ENCODE measurements around the gene AKAP17A. TPM values are rescaled to one million over a fixed set of nuclear protein-coding genes. Genes with fewer than 3 reads are reported as not detected.
"Not testable (repeated sequence)": the region's sequence is repeated elsewhere in the genome, so short reads cannot be mapped to it uniquely, and the experiment has no call there.

The AKAP17A gene
- total and polyA plus RNA-seq, 2 donors (not counting 1 experiment from before 2014, with no cell fraction given) = 9.3 to 17.8 TPM

DNA sequence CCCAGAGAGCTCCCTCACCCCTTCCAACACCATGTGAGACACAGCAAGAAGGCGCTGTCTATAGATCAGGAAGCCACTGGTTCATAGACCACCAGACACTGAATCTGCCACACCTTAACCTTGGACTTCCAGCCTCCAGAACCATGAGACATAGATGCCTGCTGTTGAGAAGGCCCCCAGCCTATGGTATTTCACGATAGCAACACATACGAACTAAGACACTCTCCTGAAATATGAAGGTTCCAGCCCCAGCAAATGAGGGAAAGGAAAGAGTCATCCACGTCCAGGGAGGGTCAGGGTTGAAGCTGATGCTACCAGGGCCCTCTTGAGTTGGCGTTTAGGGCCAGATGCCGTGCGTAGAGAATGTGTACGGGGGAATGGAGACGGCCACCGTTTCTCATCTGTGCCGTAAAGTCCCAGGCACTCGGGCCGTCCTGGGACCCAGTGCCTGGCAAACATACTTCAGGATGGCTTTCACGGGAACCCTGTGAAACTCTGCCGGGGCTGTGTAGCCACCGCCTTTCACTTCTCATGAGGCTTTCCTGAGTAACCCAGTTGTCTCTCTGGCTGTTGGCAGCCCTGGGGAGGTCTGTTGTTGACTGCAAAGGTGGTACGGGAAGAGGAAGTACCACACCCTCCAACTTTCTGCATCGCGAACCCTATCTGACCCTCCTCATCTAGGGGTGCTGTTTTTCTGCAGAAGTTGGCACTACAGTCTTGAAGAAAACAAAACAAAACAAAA is 36.8 kb upstream of the AKAP17A start:
- Histone ChIP-seq H4K20me1 (ENCODE audit: control insufficient read depth, extremely low read depth, insufficient read depth, low read length) (no peaks in the 10 kb centered on the region), H3K4me2 (ENCODE audit: extremely low read depth, insufficient read depth, low read length) (no peak overlapping the region), H3K9me3 (ENCODE audit: control insufficient read depth, insufficient read depth, low read depth, low read length) (no peaks in the 10 kb centered on the region)

DNA sequence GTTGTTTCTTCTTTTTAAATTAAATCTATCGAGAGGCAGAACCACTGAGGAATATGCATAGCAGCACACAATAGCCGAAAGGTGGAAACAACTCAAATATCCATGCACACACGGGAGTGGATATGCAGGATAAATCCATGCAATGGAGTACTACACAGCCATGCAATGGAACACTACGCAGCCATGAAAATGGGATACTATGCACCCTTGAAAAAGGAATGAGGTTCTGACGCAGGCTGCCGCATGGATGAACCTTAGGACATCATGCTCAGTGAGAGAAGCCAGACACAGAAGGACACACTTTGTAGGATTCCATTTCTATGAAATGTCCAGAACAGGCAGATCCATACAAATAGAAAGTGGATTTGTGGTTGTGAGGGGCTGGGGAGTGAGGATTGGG is 36.0 kb upstream of the AKAP17A start:
- no peak overlapping the region for H3K4me2 ChIP-seq (ENCODE audit: extremely low read depth, insufficient read depth, low read length)
- no peak overlapping the region for H2AFZ ChIP-seq (ENCODE audit: low read length)
- no peak overlapping the region for H3K9ac ChIP-seq (ENCODE audit: insufficient read depth, low read length)
- TF ChIP-seq, protein P1, sequence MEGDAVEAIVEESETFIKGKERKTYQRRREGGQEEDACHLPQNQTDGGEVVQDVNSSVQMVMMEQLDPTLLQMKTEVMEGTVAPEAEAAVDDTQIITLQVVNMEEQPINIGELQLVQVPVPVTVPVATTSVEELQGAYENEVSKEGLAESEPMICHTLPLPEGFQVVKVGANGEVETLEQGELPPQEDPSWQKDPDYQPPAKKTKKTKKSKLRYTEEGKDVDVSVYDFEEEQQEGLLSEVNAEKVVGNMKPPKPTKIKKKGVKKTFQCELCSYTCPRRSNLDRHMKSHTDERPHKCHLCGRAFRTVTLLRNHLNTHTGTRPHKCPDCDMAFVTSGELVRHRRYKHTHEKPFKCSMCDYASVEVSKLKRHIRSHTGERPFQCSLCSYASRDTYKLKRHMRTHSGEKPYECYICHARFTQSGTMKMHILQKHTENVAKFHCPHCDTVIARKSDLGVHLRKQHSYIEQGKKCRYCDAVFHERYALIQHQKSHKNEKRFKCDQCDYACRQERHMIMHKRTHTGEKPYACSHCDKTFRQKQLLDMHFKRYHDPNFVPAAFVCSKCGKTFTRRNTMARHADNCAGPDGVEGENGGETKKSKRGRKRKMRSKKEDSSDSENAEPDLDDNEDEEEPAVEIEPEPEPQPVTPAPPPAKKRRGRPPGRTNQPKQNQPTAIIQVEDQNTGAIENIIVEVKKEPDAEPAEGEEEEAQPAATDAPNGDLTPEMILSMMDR (conservative IDR thresholded peaks at IDR 0.05 in 1 of 2, IDR thresholded peaks at IDR 0.05 in 1 of 2; ENCODE audit: low read depth in 1 of 2, low read length in 2 of 2) = no peak
- no peak for TF ChIP-seq EZH2 (IDR thresholded peaks at IDR 0.05; ENCODE audit: low read length, missing control alignments)
- H3K36me3 ChIP-seq (ENCODE audit: control insufficient read depth, insufficient read depth, low read length) = no peaks in the 10 kb centered on the region
- H3K4me3 ChIP-seq (replicated peaks in 1 of 4; ENCODE audit: control extremely low read depth in 1 of 4, insufficient read depth in 1 of 4, low read depth in 3 of 4, low read length in 4 of 4) = no peak overlapping the region
- no peaks in the 10 kb centered on the region for H3K4me1 ChIP-seq (ENCODE audit: control insufficient read depth, extremely low read depth, insufficient read depth, low read length)
- DNase-seq (ENCODE audit: low read depth in 2 of 2) = no peak
- no peaks in the 10 kb centered on the region for H3K9me3 ChIP-seq (ENCODE audit: control insufficient read depth, insufficient read depth, low read depth, low read length)
- no peak overlapping the region for H3K27ac ChIP-seq (ENCODE audit: insufficient read depth, low read length)
- no peaks in the 10 kb centered on the region for H3K27me3 ChIP-seq (ENCODE audit: control insufficient read depth, insufficient read depth, low read length)
- H3K79me2 ChIP-seq (ENCODE audit: control insufficient read depth, insufficient read depth, low read length) = no peaks in the 10 kb centered on the region
- H4K20me1 ChIP-seq (ENCODE audit: control insufficient read depth, extremely low read depth, insufficient read depth, low read length) = no peaks in the 10 kb centered on the region

More for the DNA sequence above, 36.8 kb upstream of the AKAP17A start:
- Histone ChIP-seq H3K4me3 (replicated peaks in 1 of 4; ENCODE audit: control extremely low read depth in 1 of 4, insufficient read depth in 1 of 4, low read depth in 3 of 4, low read length in 4 of 4) (no peak overlapping the region), H3K4me1 (ENCODE audit: control insufficient read depth, extremely low read depth, insufficient read depth, low read length) (no peaks in the 10 kb centered on the region), H3K27ac (ENCODE audit: insufficient read depth, low read length) (no peak overlapping the region), H3K79me2 (ENCODE audit: control insufficient read depth, insufficient read depth, low read length) (no peaks in the 10 kb centered on the region), H3K9ac (ENCODE audit: insufficient read depth, low read length) (no peak overlapping the region), H3K27me3 (ENCODE audit: control insufficient read depth, insufficient read depth, low read length) (no peaks in the 10 kb centered on the region), H2AFZ (ENCODE audit: low read length) (no peak overlapping the region), H3K36me3 (ENCODE audit: control insufficient read depth, insufficient read depth, low read length) (no peaks in the 10 kb centered on the region)
- DNase-seq (ENCODE audit: low read depth in 2 of 2) = no peak
- no peak for TF ChIP-seq EZH2 (IDR thresholded peaks at IDR 0.05; ENCODE audit: low read length, missing control alignments)
- TF ChIP-seq, protein P1 (conservative IDR thresholded peaks at IDR 0.05 in 1 of 2, IDR thresholded peaks at IDR 0.05 in 1 of 2; ENCODE audit: low read depth in 1 of 2, low read length in 2 of 2) = no peak

DNA sequence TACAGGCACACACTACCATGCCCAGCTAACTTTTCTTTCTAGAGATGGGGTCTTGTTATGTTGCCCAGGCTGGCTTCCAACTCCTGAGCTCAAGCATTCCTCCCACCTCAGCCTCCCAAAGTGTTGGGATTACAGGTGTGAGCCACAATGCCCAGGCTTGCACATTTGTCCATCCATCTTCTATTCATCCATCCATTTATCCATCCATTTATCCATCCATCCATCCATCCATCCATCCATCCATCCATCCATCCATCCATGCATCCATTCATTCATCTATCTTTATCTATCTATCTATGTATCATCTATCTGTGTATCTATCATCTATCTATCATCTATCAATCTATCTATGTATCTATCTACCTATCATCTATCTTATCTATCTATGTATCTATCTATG is 34.0 kb upstream of the AKAP17A start:
- not testable (repeated sequence) for H3K27ac ChIP-seq (ENCODE audit: insufficient read depth, low read length)

More for the DNA sequence above, 34.0 kb upstream of the AKAP17A start:
- H3K36me3 ChIP-seq (ENCODE audit: control insufficient read depth, insufficient read depth, low read length); H2AFZ ChIP-seq (ENCODE audit: low read length); DNase-seq (ENCODE audit: low read depth in 2 of 2); H3K4me2 ChIP-seq (ENCODE audit: extremely low read depth, insufficient read depth, low read length); H3K9ac ChIP-seq (ENCODE audit: insufficient read depth, low read length); H3K27me3 ChIP-seq (ENCODE audit: control insufficient read depth, insufficient read depth, low read length); H3K9me3 ChIP-seq (ENCODE audit: control insufficient read depth, insufficient read depth, low read depth, low read length); H3K4me1 ChIP-seq (ENCODE audit: control insufficient read depth, extremely low read depth, insufficient read depth, low read length); H4K20me1 ChIP-seq (ENCODE audit: control insufficient read depth, extremely low read depth, insufficient read depth, low read length); H3K79me2 ChIP-seq (ENCODE audit: control insufficient read depth, insufficient read depth, low read length); H3K4me3 ChIP-seq (replicated peaks in 1 of 4; ENCODE audit: control extremely low read depth in 1 of 4, insufficient read depth in 1 of 4, low read depth in 3 of 4, low read length in 4 of 4): not testable (repeated sequence)

Data from fibroblast of lung (primary cell).